ENCODE results near the gene RASSF4.
A peak's percentile ranks its signal among the peaks of the same experiment; 100 is the strongest.

- peak in 1 of 7 experiments; percentile 11 for TF ChIP-seq CTCF (IDR thresholded peaks at IDR 0.05)
- TF ChIP-seq POLR2A (IDR thresholded peaks at IDR 0.05) = no peak
These were observed 6.1 kb downstream of the RASSF4 start for GRCh38 chr10:44965651-44966097.

All from body of pancreas (tissue), 4 donors.